Nephron (organoid): Measurements from ENCODE around the gene CLEC16A.

Source experiments
- H3K27ac Mint-ChIP-seq, 3 experiments: 2 replicates each; pipeline ENCODE4 v1.8.0; 2020; ENCODE audit warnings: mixed read lengths in 3 of 3, mild to moderate bottlenecking in 2 of 3, moderate library complexity in 1 of 3
- H3K27me3 Mint-ChIP-seq: 2 replicates; pipeline ENCODE4 v1.8.0; 2021; ENCODE audit warnings: low read depth, mild to moderate bottlenecking, moderate library complexity, mixed read lengths
- H3K36me3 Mint-ChIP-seq: 2 replicates; pipeline ENCODE4 v1.8.0; 2020; ENCODE audit warnings: low read depth, mixed read lengths
- H3K4me1 Mint-ChIP-seq: 2 replicates; pipeline ENCODE4 v1.8.0; 2020; ENCODE audit warnings: mixed read lengths
- H3K4me3 Mint-ChIP-seq, 3 experiments: 2 replicates each; pipeline ENCODE4 v1.8.0; 2020; ENCODE audit warnings: mild to moderate bottlenecking in 3 of 3, mixed read lengths in 3 of 3, moderate library complexity in 2 of 3
- H3K9me3 Mint-ChIP-seq: 2 replicates; pipeline ENCODE4 v1.8.0; 2020; ENCODE audit warnings: mixed read lengths
- TF ChIP-seq, protein P1 (sequence below), 3 experiments: fragments of 200-600 bp; sonication (generic); IDR thresholded peaks; one replicate each; pipeline ENCODE4 v1.5.0; 2021; ENCODE audit warnings: antibody characterized with exemption in 3 of 3; ENCODE audit not compliant: unreplicated experiment in 3 of 3

The CLEC16A gene

DNA sequence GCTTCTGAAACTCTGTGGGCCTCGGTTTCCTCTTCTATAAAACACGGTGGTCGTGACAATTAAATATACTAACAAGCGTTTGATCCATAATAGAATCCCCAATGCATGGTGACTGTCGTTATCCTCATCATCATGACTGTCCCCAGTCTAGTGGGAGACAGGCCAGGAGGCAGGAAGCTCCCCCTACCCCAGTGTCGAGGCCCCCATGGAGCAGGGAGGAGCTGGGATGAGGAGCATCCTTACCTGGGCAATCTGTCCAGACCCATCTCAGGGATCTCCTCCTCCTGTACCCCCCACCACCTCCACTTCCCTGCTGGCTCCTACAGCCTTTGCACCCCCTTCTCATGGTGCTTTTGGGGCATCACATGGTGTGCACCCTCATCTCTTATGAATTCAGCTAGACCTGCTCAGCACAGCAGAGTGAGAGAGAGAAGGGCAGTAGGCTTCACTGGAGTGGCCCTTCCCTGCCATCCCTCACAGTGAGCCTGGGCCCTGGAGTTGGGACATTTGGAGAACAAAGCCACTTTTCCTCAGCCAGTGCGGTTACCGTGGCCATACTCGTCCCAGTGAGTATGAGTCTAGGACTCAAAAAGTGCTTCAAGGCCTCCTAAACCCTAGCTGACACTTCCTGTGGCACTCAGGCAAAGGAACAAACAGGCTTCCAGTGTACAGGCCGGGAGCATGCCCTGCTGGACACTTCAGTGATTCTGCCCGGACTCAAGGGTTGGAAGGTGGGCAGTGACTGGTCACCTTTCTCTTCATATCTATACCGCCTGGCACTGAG, 148.6 kb downstream of the CLEC16A start:
- TF ChIP-seq, protein P1, sequence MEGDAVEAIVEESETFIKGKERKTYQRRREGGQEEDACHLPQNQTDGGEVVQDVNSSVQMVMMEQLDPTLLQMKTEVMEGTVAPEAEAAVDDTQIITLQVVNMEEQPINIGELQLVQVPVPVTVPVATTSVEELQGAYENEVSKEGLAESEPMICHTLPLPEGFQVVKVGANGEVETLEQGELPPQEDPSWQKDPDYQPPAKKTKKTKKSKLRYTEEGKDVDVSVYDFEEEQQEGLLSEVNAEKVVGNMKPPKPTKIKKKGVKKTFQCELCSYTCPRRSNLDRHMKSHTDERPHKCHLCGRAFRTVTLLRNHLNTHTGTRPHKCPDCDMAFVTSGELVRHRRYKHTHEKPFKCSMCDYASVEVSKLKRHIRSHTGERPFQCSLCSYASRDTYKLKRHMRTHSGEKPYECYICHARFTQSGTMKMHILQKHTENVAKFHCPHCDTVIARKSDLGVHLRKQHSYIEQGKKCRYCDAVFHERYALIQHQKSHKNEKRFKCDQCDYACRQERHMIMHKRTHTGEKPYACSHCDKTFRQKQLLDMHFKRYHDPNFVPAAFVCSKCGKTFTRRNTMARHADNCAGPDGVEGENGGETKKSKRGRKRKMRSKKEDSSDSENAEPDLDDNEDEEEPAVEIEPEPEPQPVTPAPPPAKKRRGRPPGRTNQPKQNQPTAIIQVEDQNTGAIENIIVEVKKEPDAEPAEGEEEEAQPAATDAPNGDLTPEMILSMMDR (IDR thresholded peaks at IDR 0.05; ENCODE audit: unreplicated experiment in 3 of 3) = no peak
- H3K4me1 Mint-ChIP-seq = peaks cover 60% of the 10 kb centered on the region
- no peak overlapping the region for H3K4me3 Mint-ChIP-seq
- no peaks in the 10 kb centered on the region for H3K36me3 Mint-ChIP-seq
- H3K27ac Mint-ChIP-seq = peak overlapping the region; percentile 86 to 88 (median 87)
- H3K9me3 Mint-ChIP-seq = no peaks in the 10 kb centered on the region
- no peaks in the 10 kb centered on the region for H3K27me3 Mint-ChIP-seq

DNA sequence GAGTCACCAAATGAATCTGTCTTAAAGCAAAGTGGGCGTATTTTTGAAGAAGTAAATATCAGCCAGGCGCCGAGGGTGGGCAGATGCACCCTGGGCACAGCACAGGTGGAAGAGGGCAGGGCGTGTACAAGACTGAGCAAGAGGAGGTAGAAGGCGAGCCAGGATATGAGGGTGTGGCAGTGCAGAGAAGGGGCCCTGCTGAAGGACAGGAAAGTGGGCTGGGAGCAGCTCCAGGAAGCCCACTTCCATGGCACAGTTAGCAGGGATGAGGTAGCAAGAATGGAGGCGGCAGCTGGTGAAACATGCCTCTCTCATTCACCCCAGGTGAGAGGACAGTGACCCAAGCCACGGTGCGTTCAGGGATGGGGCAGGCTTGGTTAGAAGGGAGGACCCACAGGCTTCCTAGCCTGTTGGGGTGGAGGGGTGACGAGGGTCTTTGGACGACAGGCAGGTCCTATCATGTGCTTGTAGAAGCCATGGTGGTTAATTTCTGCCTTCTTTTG, 149.3 kb downstream of the CLEC16A start:
- Mint-ChIP-seq H3K4me1 (peaks cover 65% of the 10 kb centered on the region), H3K27me3 (no peaks in the 10 kb centered on the region), H3K4me3 (no peak overlapping the region), H3K9me3 (no peaks in the 10 kb centered on the region), H3K27ac (peak overlapping the region; percentile 86 to 88 (median 87)), H3K36me3 (no peaks in the 10 kb centered on the region)
- TF ChIP-seq, protein P1 (IDR thresholded peaks at IDR 0.05; ENCODE audit: unreplicated experiment in 3 of 3) = no peak

DNA sequence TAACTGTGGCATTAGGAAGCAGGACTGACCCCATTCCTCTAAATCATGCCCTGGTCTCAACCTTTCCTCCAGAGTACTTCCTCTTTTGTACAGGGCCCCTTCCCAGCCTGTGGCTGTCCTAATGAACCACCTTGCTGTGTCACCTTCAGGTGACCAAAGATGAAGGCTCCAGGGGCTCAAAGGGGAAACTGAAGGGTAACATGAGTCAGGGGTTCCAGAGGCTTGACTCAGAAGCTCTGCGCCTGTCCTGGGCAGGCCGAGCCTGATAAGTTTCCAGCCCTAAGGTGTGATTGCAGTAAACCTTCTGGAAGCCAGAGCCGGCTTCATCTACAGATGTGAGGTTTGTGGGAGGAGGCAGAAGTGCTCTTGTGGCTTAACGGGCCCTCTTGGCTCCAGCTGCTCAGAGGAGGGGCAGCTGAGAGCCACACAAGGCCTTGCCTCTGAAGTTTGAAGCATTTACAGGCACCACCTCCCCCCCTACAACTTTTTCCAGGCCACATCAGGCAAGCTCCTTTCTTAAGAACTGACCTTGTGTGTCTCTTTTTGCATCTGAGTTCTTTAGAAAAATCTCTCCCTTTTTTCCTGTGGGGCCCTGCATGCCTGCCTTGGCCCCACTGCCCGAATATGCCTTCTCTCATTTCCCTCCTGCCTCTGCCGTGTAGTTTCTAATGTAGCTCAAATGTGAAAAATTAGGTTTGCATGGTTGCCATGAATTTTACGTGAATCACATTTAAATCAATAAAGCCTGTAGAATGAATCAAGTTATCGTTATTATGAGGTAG, 149.9 kb downstream of the CLEC16A start:
- H3K4me3 Mint-ChIP-seq = no peak overlapping the region
- H3K9me3 Mint-ChIP-seq = no peaks in the 10 kb centered on the region
- peak overlapping the region; percentile 86 to 88 (median 87) for H3K27ac Mint-ChIP-seq
- H3K27me3 Mint-ChIP-seq = no peaks in the 10 kb centered on the region
- peaks cover 65% of the 10 kb centered on the region for H3K4me1 Mint-ChIP-seq
- TF ChIP-seq, protein P1 (IDR thresholded peaks at IDR 0.05; ENCODE audit: unreplicated experiment in 3 of 3) = no peak
- H3K36me3 Mint-ChIP-seq = no peaks in the 10 kb centered on the region

DNA sequence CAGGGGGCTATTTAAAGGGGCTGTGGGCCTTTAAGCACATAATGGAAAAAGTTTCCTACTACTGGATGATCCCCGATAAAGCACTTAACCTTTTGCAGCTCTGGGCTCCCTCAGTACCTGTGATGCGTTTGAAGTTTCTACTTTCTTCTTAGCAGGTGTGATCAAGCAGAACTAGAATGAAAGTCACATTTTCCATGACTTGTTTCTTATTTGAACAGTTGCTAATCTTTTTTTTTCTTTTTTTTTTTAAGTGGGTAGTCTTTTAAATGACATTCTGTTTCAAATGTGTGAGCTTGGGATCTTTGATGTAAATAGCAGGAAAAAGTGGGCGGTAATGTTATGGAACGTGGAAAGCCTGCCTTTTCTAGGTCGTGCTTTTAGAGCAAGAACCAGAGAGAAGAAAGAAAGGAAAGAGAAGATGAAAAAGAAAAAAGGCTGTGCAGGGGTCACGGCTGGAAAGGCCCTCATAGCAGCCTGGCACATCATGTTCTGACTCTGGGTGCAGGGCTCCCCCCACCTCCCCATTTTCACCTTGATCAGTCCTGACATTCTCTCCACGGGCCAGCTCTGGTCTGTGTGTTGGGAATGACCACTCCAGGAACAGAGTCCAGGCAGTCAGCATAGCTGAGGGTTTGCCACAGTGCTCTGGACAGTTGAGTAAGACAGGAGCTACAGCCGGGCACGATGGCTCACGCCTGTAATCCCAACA, 150.6 kb downstream of the CLEC16A start:
- H3K9me3 Mint-ChIP-seq = no peaks in the 10 kb centered on the region
- H3K27me3 Mint-ChIP-seq = no peaks in the 10 kb centered on the region

DNA sequence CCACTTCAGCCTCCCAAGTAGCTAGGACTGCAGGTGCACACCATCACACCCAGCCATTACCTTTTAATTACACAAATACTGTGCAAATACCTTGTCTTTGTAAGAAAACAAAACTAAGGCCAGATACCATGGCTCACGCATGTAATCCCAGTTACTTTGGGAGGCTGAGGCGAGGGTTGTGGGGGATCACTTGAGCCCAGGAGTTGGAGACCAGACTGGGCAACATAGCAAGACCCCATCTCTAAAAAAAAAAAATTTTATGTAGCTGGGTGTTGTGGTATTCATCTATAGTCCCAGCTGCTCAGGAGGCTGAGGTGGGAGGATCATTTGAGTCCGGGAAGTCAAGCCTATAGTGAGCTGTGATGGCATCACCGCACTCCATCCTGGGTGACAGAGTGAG, 151.6 kb downstream of the CLEC16A start:
- Mint-ChIP-seq H3K4me3 (no peak overlapping the region), H3K4me1 (peaks cover 69% of the 10 kb centered on the region), H3K27ac (peak overlapping the region in 1 of 3 experiments; percentile 87)

More for the DNA sequence above, 150.6 kb downstream of the CLEC16A start:
- TF ChIP-seq, protein P1 (IDR thresholded peaks at IDR 0.05; ENCODE audit: unreplicated experiment in 3 of 3) = no peak
- H3K27ac Mint-ChIP-seq = peak overlapping the region; percentile 86 to 88 (median 87)
- H3K4me1 Mint-ChIP-seq = peaks cover 64% of the 10 kb centered on the region
- H3K36me3 Mint-ChIP-seq = no peaks in the 10 kb centered on the region
- no peak overlapping the region for H3K4me3 Mint-ChIP-seq

More for the DNA sequence above, 151.6 kb downstream of the CLEC16A start:
- Mint-ChIP-seq H3K9me3 (no peaks in the 10 kb centered on the region), H3K36me3 (no peaks in the 10 kb centered on the region), H3K27me3 (no peaks in the 10 kb centered on the region)
- TF ChIP-seq, protein P1 (IDR thresholded peaks at IDR 0.05; ENCODE audit: unreplicated experiment in 3 of 3) = no peak
